ENCODE measurements around the gene IMMP1L.

GRCh38 chr11:31383116-31383515, 126.3 kb downstream of the IMMP1L start:
- no peak for TF ChIP-seq CTCF (IDR thresholded peaks at IDR 0.05)
- TF ChIP-seq POLR2A (IDR thresholded peaks at IDR 0.05): no peak

Measured in heart left ventricle (tissue), 13 donors.